ENCODE results near the gene SLC9A9.

The SLC9A9 gene

DNA sequence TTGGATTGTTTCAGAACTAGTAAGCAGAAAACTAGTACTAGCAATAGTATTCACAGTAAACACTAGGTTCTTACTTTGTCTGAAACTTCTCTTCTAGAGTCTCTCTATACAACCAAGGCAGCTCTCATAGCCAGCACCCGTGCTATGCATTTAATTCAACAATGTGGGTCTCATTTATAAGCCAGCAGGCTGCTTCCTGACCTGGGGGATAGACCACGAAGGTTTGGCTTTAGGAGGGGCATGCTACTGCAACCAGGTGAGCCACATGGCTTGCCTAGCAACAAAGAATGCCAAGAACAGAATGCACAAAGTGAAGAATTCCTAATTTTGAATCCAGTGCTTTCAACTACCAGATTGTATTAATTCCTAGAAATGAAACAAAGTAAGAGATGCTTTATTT lies 514.9 kb downstream of the SLC9A9 start:
- DNase-seq (ENCODE audit: low read depth in 1 of 2, low spot score in 1 of 2): no peak

DNA sequence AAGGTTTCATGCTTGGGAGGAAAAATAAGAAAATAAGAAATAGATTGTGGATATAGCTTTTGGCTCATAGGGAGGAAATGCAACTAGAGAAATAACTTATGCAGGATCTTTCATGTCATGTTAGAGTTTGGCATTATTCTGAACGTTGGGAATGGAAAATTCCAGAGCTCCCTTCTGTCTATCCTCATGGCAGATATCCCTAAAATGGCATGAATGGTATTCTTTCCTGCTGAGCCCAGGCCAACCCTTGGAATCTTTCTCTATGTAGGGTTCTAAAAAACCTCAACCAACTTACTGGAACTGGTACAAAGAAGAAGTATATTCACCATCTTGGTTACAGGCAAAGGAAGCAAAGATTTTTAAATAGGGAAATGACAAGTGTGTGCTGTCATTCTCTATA lies 516.2 kb downstream of the SLC9A9 start:
- no peak for DNase-seq (ENCODE audit: low read depth in 1 of 2, low spot score in 1 of 2)

DNA sequence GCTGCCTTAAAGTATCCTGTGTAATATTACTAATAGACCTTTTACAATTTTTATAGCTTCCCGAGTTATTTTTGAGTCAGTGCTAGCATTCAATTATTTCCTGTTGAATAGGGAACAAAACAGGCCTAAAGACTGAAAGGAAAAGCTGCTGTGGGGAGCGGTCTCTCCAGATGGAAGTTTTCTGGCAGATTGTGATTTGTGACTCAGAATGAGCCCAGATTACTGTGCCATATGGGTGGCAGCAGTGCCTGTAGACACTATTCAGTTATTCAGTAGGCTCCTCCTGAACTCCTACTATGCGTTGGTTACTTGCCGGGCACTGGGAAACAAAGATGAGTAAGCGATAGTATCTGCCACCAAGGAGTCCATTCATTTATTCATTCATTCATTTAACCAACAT lies 516.9 kb downstream of the SLC9A9 start:
- DNase-seq (ENCODE audit: low read depth in 1 of 2, low spot score in 1 of 2): no peak

GRCh38 chr3:143330296-143330868 lies 517.9 kb downstream of the SLC9A9 start:
- DNase-seq (ENCODE audit: low read depth in 1 of 2, low spot score in 1 of 2): no peak

GRCh38 chr3:143329567-143330211 lies 518.6 kb downstream of the SLC9A9 start:
- DNase-seq (ENCODE audit: low read depth in 1 of 2, low spot score in 1 of 2): no peak

DNA sequence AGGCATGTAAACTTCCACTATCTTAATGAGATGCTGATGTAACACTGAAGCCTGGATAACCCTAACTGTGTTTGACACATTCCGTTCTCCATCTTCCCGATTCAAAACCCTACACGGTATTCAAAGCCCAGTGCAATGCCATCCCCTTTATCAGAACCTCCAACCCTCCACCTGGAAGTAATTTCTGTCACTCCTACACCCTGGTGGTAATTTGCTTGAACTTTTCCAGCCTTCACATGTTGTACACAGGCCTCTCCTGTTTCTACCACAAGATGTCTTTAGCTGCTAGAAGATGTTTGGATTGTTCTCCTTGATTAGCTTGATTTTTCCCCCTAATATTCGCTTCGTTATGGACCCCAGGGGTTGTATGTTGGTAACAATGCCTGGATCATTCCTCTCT lies 519.8 kb downstream of the SLC9A9 start:
- DNase-seq (ENCODE audit: low read depth in 1 of 2, low spot score in 1 of 2): no peak

DNA sequence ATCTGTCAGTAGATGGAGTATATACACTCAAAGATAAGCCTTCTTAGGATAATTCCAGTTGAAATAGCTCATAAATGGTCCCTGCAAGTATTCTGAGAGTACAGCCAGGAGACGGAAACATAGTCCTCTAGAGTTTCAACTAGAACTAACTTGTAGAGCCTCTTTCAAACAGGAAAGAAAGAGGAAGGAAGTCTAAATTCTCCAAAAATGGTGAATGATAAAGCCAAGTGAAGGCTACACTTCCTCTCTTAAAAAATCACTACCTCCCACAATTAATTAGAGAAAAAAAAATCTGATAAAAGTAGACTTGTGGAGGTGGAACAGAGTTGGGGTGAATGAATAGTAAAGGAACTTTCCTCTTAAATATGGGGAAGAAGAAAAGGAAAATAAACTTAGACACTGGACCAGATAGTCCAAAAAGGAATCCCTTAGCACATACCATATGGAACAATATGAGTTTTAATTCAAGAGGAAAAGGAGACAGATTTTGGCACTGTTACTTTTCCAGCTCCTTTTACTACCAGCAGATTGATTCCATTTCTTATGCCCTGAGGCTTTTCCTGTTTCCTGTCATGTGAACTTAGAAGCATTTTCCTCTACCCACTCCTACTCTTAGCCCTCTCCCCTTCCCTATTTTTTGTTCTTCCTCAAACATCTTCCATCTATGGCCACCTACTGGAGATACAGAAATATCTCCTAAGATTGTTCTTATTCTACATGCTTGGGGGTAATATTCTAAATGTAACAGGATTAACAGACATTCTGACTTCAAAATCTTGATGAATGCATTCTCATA lies 521.1 kb downstream of the SLC9A9 start:
- DNase-seq (ENCODE audit: low read depth in 1 of 2, low spot score in 1 of 2): no peak

DNA sequence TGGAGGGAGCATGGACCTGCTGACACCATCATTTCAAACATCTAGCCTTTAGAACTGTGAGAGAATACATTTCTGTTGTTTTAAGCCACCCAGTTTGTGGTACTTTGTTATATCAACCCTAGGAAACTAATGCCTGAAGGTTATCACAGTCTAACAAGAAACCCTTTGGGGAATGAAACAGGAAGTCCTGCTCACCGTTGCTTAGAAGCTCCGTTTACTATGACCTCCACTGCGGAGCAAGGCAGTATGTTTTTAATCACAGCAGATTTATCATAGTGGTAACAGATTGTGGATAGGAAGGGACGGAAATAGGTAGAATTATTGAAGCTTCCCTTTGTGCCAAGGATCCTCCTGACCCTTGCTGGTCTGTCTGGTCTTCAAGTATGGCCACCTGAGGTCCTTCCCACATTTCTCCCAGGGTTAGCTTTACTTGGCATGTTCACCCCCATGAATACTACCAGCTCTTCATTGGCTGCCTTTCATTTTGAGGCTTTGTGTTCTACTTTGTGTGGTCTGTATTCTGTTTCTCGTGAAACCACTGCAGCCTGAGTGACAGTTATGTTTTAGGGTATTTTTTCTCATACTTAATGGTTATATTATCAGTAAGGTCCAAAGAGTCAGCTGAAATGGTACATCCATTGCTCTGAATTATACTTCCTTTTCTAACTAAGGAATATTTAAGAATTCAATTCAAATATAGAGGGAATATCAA lies 527.1 kb downstream of the SLC9A9 start:
- DNase-seq (ENCODE audit: low read depth in 1 of 2, low spot score in 1 of 2): no peak

DNA sequence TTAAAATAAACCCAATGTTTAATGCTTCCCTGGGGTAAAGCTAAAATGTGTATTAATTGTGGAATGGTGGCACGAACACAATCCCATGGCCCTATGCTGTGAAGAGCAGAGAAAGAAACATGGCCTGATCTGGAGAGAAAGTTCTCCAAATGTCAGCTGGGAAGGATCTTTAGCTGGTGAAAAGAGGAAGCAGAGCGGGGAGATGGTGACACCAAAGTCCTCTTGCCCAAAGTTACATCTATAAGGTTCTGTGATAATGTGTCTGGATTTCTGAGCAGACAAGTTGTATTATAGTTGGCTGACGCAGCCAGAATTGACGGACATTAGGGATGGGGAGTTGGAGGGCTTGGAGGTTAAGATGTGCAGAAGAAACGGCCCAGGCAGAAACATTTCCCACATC lies 532.5 kb downstream of the SLC9A9 start:
- DNase-seq (ENCODE audit: low read depth in 1 of 2, low spot score in 1 of 2): no peak

GRCh38 chr3:143314251-143315093 lies 533.8 kb downstream of the SLC9A9 start:
- DNase-seq (ENCODE audit: low read depth in 1 of 2, low spot score in 1 of 2): no peak

DNA sequence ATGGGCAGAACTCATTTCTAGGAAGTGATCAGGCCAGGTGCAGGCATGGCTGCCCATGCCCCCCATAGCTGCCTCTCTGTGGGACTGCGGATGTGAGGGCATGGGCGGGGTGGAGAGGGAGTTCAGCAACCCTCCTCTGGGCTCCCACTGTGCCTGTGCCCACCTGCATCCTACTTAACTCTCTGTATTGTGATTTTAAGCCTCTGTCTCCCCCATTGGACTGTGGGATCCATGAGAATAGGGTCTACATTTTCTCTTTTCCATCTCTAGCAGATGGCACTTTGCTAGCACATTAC lies 534.4 kb downstream of the SLC9A9 start:
- DNase-seq (ENCODE audit: low read depth in 1 of 2, low spot score in 1 of 2): no peak

GRCh38 chr3:143313025-143313892 lies 535.0 kb downstream of the SLC9A9 start:
- DNase-seq (ENCODE audit: low read depth in 1 of 2, low spot score in 1 of 2): no peak

DNA sequence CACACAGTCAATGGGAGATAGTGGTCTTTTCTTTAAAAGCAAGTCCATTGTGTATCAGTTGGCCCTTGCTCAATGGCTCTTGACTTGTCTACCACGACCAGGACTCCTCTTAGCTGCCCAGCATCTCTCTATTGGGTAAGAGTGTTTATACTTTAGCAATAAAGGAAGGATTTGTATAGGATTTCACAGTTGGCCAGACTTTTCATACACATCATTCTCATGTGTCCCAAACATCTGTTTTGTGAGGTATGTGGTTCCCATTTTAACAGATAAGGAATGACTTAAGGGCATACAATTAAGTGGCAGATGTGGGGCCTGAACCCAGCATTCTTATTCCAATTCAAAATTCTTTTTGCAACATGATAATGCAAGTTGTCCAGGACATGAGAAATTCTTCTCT lies 537.2 kb downstream of the SLC9A9 start:
- no peak for DNase-seq (ENCODE audit: low read depth in 1 of 2, low spot score in 1 of 2)

DNA sequence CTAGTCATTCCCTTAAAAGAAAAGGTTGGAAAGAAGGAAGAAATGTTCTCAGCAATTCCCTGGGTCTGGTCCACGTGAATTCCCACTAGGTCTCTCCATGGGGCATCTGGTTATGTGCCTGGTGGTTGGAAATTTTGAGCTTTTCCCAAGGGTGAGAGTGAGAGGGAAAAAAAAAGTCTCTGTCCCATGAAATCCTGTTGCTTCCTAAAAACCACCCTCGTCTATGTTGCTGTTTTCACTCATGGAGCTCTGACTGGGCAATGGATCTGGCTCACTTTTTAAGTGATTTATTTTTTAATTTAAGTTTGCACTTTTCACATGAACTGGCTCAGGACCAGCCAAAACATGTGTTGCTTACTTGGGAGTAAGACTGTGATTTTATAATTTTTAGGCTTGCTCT lies 538.6 kb downstream of the SLC9A9 start:
- no peak for DNase-seq (ENCODE audit: low read depth in 1 of 2, low spot score in 1 of 2)

GRCh38 chr3:143307613-143308183 lies 540.6 kb downstream of the SLC9A9 start:
- no peak for DNase-seq (ENCODE audit: low read depth in 1 of 2, low spot score in 1 of 2)

GRCh38 chr3:143306407-143306806 lies 541.9 kb downstream of the SLC9A9 start:
- no peak for DNase-seq (ENCODE audit: low read depth in 1 of 2, low spot score in 1 of 2)

- DNase-seq (ENCODE audit: low read depth in 1 of 2, low spot score in 1 of 2): no peak
Observed at GRCh38 chr3:143302638-143303171, 545.6 kb downstream of the SLC9A9 start.

GRCh38 chr3:143301031-143301901 lies 547.0 kb downstream of the SLC9A9 start:
- no peak for DNase-seq (ENCODE audit: low read depth in 1 of 2, low spot score in 1 of 2)
